Measurements from ENCODE around the gene MSRB1.
"Not testable (repeated sequence)": the region's sequence is repeated elsewhere in the genome, so short reads cannot be mapped to it uniquely, and the experiment has no call there.

MSRB1 gene

GRCh38 chr16:1914988-1915387 lies 28.0 kb downstream of the MSRB1 start:
- no peak for DNase-seq

GRCh38 chr16:1914084-1914608 lies 28.9 kb downstream of the MSRB1 start:
- no peak for DNase-seq

- DNase-seq: peak; percentile 31
Measured at GRCh38 chr16:1913327-1914083, 29.5 kb downstream of the MSRB1 start.

- DNase-seq: no peak
Measured at GRCh38 chr16:1912215-1912543, 30.8 kb downstream of the MSRB1 start.

- no peak for DNase-seq
Measured at GRCh38 chr16:1911467-1912214, 31.4 kb downstream of the MSRB1 start.

GRCh38 chr16:1909561-1910231 lies 33.3 kb downstream of the MSRB1 start:
- peak; percentile 5 for DNase-seq

GRCh38 chr16:1908983-1909382 lies 34.0 kb downstream of the MSRB1 start:
- DNase-seq: no peak

- no peak for DNase-seq
Measured at GRCh38 chr16:1908184-1908583, 34.8 kb downstream of the MSRB1 start.

- DNase-seq: no peak
Measured at GRCh38 chr16:1907226-1907860, 35.7 kb downstream of the MSRB1 start.

- DNase-seq: no peak
Measured at GRCh38 chr16:1906846-1907165, 36.2 kb downstream of the MSRB1 start.

- DNase-seq: no peak
Measured at GRCh38 chr16:1906055-1906845, 36.7 kb downstream of the MSRB1 start.

- peak; percentile 11 for DNase-seq
Measured at GRCh38 chr16:1903845-1904840, 38.9 kb downstream of the MSRB1 start.

GRCh38 chr16:1903220-1903574 lies 39.8 kb downstream of the MSRB1 start:
- DNase-seq: no peak

- no peak for DNase-seq
Measured at GRCh38 chr16:1902547-1903219, 40.3 kb downstream of the MSRB1 start.

- no peak for DNase-seq
Measured at GRCh38 chr16:1900452-1900774, 42.6 kb downstream of the MSRB1 start.

GRCh38 chr16:1899641-1900451 lies 43.2 kb downstream of the MSRB1 start:
- peak; percentile 94 for DNase-seq

- DNase-seq: not testable (repeated sequence)
Measured at GRCh38 chr16:1897692-1898091, 45.3 kb downstream of the MSRB1 start.

- no peak for DNase-seq
Measured at GRCh38 chr16:1895949-1896675, 46.9 kb downstream of the MSRB1 start.

- no peak for DNase-seq
Measured at GRCh38 chr16:1895068-1895467, 47.9 kb downstream of the MSRB1 start.

Data from NCI-H1417 treated with DMSO at 0.1 percent for 48 hours (cell line).